Measurements from ENCODE around the gene CUL2. TPM values are rescaled to one million over a fixed set of nuclear protein-coding genes. Genes with fewer than 3 reads are reported as not detected.

CUL2 gene
- total RNA-seq, 1 experiment from 2014 or later: 36.1 TPM

DNA sequence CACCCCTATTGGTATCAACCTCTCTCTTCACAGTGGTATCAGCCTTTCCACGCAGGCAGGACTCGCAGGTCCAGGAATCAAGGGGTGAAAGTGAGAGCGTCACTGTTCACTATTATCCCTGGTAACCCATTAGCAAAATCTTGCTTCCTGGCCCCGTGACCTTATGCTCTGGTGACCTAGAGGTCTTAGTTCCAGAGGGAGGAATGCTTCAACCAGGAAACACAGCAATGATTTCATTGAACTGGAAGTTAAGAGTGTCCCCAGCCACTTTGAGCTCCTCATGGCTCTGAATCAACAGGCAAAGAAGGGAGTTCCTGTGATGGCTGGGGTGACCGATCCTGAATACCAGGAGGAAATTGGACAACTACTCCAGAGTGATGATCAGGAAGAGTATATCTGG is 90.6 kb downstream of the CUL2 start:
- POLR2A ChIA-PET: no interaction called here
- H3K4me3 ChIP-seq (replicated peaks in 1 of 2; ENCODE audit: low read depth in 1 of 2, low read length in 2 of 2): no peak overlapping the region
- DNase-seq (ENCODE audit: low read depth, low spot score) (no peak), ATAC-seq (no peak)
- no peak overlapping the region for H3K4me2 ChIP-seq (ENCODE audit: low read length)
- H3K36me3 ChIP-seq (ENCODE audit: control insufficient read depth in 1 of 2, insufficient read depth in 2 of 2, low read length in 2 of 2): no peaks in the 10 kb centered on the region
- no peaks in the 10 kb centered on the region for H3K9me3 ChIP-seq (ENCODE audit: control insufficient read depth in 1 of 2, insufficient read depth in 1 of 2, low read depth in 1 of 2, low read length in 2 of 2)
- no peak overlapping the region for H3K27ac ChIP-seq (ENCODE audit: low read depth, low read length)
- H3K9ac ChIP-seq (ENCODE audit: low read length): no peak overlapping the region
- RAD21 ChIA-PET (ENCODE audit: low non-redundant PET in 1 of 2, low total read pairs in 2 of 2, uncharacterized antibody in 2 of 2, unreplicated experiment in 2 of 2): no interaction called here
- H3K79me2 ChIP-seq (ENCODE audit: insufficient read depth, low read length): no peaks in the 10 kb centered on the region
- no TSS peak for BruUV-seq (replicated peaks)
- no peaks in the 10 kb centered on the region for H4K20me1 ChIP-seq (ENCODE audit: insufficient read depth)
- CTCF ChIA-PET: interaction anchor here (1.3 kb wide), 1 partner anchor 28 kb away, joined by 4 read pairs; no protein-coding TSS in a partner anchor
- no peaks in the 10 kb centered on the region for H3K27me3 ChIP-seq (ENCODE audit: insufficient read depth, low read length)
- H3K4me1 ChIP-seq (ENCODE audit: control insufficient read depth in 1 of 2, insufficient read depth in 2 of 2, low read length in 2 of 2): peaks cover 3 to 7% of the 10 kb centered on the region in 2 experiments; a peak in 3 of 4 replicates
- no peaks in the 10 kb centered on the region for H3K9me2 ChIP-seq (ENCODE audit: insufficient read depth)
- no peak overlapping the region for H2AFZ ChIP-seq (ENCODE audit: low read depth, low read length, poor library complexity, severe bottlenecking)
- intact Hi-C loops (cut with micrococcal nuclease): no loop called here
- TF ChIP-seq EZH2phosphoT487 (IDR thresholded peaks at IDR 0.05; ENCODE audit: borderline replicate concordance) (no peak), ELF1 (IDR thresholded peaks at IDR 0.05; ENCODE audit: borderline replicate concordance, low read depth) (no peak), CEBPB (IDR thresholded peaks at IDR 0.05; ENCODE audit: low read depth) (no peak), SIN3A (IDR thresholded peaks at IDR 0.05; ENCODE audit: low read depth) (no peak), POLR2AphosphoS5 (IDR thresholded peaks at IDR 0.05; ENCODE audit: low read depth, low read length) (no peak), CBX3 (IDR thresholded peaks at IDR 0.05; ENCODE audit: low read depth) (no peak)
- TF ChIP-seq, protein P1, sequence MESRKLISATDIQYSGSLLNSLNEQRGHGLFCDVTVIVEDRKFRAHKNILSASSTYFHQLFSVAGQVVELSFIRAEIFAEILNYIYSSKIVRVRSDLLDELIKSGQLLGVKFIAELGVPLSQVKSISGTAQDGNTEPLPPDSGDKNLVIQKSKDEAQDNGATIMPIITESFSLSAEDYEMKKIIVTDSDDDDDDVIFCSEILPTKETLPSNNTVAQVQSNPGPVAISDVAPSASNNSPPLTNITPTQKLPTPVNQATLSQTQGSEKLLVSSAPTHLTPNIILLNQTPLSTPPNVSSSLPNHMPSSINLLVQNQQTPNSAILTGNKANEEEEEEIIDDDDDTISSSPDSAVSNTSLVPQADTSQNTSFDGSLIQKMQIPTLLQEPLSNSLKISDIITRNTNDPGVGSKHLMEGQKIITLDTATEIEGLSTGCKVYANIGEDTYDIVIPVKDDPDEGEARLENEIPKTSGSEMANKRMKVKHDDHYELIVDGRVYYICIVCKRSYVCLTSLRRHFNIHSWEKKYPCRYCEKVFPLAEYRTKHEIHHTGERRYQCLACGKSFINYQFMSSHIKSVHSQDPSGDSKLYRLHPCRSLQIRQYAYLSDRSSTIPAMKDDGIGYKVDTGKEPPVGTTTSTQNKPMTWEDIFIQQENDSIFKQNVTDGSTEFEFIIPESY (IDR thresholded peaks at IDR 0.05; ENCODE audit: extremely low read depth, insufficient replicate concordance, low read length): no peak

DNA sequence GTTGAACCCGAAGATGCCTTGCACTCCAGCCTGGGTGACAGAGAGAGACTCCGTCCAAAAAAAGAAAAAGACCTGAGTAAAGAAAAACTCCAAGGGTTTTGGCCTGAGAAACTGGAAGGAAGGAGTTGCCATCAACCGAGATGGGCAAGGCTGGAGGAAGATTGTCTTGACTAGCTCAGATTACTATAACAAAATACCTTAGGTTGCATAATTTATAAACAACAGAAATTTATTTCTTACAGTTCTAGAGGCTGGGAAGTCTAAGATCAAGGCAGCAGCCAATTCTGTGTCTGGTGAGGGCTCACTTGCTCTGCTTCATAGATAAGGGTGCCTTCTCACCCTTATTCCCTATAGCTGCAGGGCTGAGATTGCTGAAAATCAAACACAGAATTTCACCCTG is 91.2 kb downstream of the CUL2 start:
- H4K20me1 ChIP-seq (ENCODE audit: insufficient read depth): no peaks in the 10 kb centered on the region
- H3K27me3 ChIP-seq (ENCODE audit: insufficient read depth, low read length): no peaks in the 10 kb centered on the region
- H3K9me3 ChIP-seq (ENCODE audit: control insufficient read depth in 1 of 2, insufficient read depth in 1 of 2, low read depth in 1 of 2, low read length in 2 of 2): no peaks in the 10 kb centered on the region
- H3K4me3 ChIP-seq (replicated peaks in 1 of 2; ENCODE audit: low read depth in 1 of 2, low read length in 2 of 2): no peak overlapping the region
- H2AFZ ChIP-seq (ENCODE audit: low read depth, low read length, poor library complexity, severe bottlenecking): no peak overlapping the region
- no peak for DNase-seq (ENCODE audit: low read depth, low spot score)
- no peak overlapping the region for H3K4me2 ChIP-seq (ENCODE audit: low read length)
- H3K27ac ChIP-seq (ENCODE audit: low read depth, low read length): no peak overlapping the region
- RAD21 ChIA-PET (ENCODE audit: low non-redundant PET in 1 of 2, low total read pairs in 2 of 2, uncharacterized antibody in 2 of 2, unreplicated experiment in 2 of 2): no interaction called here
- H3K9ac ChIP-seq (ENCODE audit: low read length): no peak overlapping the region
- ATAC-seq: no peak
- CTCF ChIA-PET: interaction anchor here (1.3 kb wide), 1 partner anchor 28 kb away, joined by 4 read pairs; no protein-coding TSS in a partner anchor
- BruUV-seq (replicated peaks): no TSS peak
- H3K9me2 ChIP-seq (ENCODE audit: insufficient read depth): no peaks in the 10 kb centered on the region
- no peaks in the 10 kb centered on the region for H3K79me2 ChIP-seq (ENCODE audit: insufficient read depth, low read length)
- POLR2A ChIA-PET: no interaction called here
- peaks cover 8 to 12% of the 10 kb centered on the region in 2 experiments; a peak in 3 of 4 replicates for H3K4me1 ChIP-seq (ENCODE audit: control insufficient read depth in 1 of 2, insufficient read depth in 2 of 2, low read length in 2 of 2)
- no peaks in the 10 kb centered on the region for H3K36me3 ChIP-seq (ENCODE audit: control insufficient read depth in 1 of 2, insufficient read depth in 2 of 2, low read length in 2 of 2)
- intact Hi-C loops (cut with micrococcal nuclease): no loop called here
- TF ChIP-seq CBX3 (IDR thresholded peaks at IDR 0.05; ENCODE audit: low read depth): no peak
- TF ChIP-seq EZH2 (IDR thresholded peaks at IDR 0.05): no peak
- no peak for TF ChIP-seq SP1 (IDR thresholded peaks at IDR 0.05; ENCODE audit: low read depth)
- TF ChIP-seq SRF (IDR thresholded peaks at IDR 0.05; ENCODE audit: low read depth): no peak
- TF ChIP-seq, protein P2, sequence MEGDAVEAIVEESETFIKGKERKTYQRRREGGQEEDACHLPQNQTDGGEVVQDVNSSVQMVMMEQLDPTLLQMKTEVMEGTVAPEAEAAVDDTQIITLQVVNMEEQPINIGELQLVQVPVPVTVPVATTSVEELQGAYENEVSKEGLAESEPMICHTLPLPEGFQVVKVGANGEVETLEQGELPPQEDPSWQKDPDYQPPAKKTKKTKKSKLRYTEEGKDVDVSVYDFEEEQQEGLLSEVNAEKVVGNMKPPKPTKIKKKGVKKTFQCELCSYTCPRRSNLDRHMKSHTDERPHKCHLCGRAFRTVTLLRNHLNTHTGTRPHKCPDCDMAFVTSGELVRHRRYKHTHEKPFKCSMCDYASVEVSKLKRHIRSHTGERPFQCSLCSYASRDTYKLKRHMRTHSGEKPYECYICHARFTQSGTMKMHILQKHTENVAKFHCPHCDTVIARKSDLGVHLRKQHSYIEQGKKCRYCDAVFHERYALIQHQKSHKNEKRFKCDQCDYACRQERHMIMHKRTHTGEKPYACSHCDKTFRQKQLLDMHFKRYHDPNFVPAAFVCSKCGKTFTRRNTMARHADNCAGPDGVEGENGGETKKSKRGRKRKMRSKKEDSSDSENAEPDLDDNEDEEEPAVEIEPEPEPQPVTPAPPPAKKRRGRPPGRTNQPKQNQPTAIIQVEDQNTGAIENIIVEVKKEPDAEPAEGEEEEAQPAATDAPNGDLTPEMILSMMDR (IDR thresholded peaks at IDR 0.05 in 2 of 3, conservative IDR thresholded peaks at IDR 0.05 in 1 of 3; ENCODE audit: borderline replicate concordance in 1 of 3, insufficient read depth in 1 of 3, low read depth in 2 of 3, low read length in 2 of 3): no peak
- no peak for TF ChIP-seq POLR2AphosphoS5 (IDR thresholded peaks at IDR 0.05; ENCODE audit: low read depth, low read length)
- no peak for TF ChIP-seq JUND (IDR thresholded peaks at IDR 0.05)
- TF ChIP-seq, protein P3, sequence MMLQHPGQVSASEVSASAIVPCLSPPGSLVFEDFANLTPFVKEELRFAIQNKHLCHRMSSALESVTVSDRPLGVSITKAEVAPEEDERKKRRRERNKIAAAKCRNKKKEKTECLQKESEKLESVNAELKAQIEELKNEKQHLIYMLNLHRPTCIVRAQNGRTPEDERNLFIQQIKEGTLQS (IDR thresholded peaks at IDR 0.05): no peak
- TF ChIP-seq FOSL1 (IDR thresholded peaks at IDR 0.05; ENCODE audit: low read depth): no peak
- TF ChIP-seq RAD21 (IDR thresholded peaks at IDR 0.05; ENCODE audit: low read depth): no peak
- TF ChIP-seq EGR1 (IDR thresholded peaks at IDR 0.05; ENCODE audit: low read depth): no peak
- no peak for TF ChIP-seq ELF1 (IDR thresholded peaks at IDR 0.05; ENCODE audit: borderline replicate concordance, low read depth)
- TF ChIP-seq POLR2A (IDR thresholded peaks at IDR 0.05; ENCODE audit: borderline replicate concordance, extremely low read depth, insufficient read depth, insufficient read length): no peak

Data from HCT116 (cell line).